HG03060 (cell line): ENCODE measurements around the gene VAV2.

ENCODE experiments used
- ATAC-seq: cut with Tn5 transposase; IDR thresholded peaks from one replicate; pipeline ENCODE4 v1.9.1; 2021; ENCODE audit warnings: low read depth, moderate number of reproducible peaks; ENCODE audit not compliant: unreplicated experiment

VAV2 gene

GRCh38 chr9:133739408-133740280 is 252.5 kb downstream of the VAV2 start:
- ATAC-seq: no peak

GRCh38 chr9:133738640-133739225 is 253.4 kb downstream of the VAV2 start:
- ATAC-seq: no peak

- no peak for ATAC-seq
Observed at GRCh38 chr9:133737774-133738639, 254.1 kb downstream of the VAV2 start, which contains the start of gene SARDH. Gene SARDH (minus strand): TSS chr9:133738352. CDS start chr9:133734173, 4,179 bp downstream.

GRCh38 chr9:133737071-133737773 is 254.9 kb downstream of the VAV2 start:
- ATAC-seq: no peak

GRCh38 chr9:133735931-133736330 is 256.2 kb downstream of the VAV2 start:
- no peak for ATAC-seq

GRCh38 chr9:133735415-133735775 is 256.7 kb downstream of the VAV2 start:
- no peak for ATAC-seq

GRCh38 chr9:133734590-133735414 is 257.3 kb downstream of the VAV2 start:
- no peak for ATAC-seq

- no peak for ATAC-seq
Observed at GRCh38 chr9:133733796-133734533, 258.2 kb downstream of the VAV2 start.

- no peak for ATAC-seq
Observed at GRCh38 chr9:133733421-133733795, 258.7 kb downstream of the VAV2 start.

GRCh38 chr9:133732639-133733408 is 259.3 kb downstream of the VAV2 start:
- no peak for ATAC-seq

- no peak for ATAC-seq
Observed at GRCh38 chr9:133731876-133732638, 260.1 kb downstream of the VAV2 start.

- no peak for ATAC-seq
Observed at GRCh38 chr9:133730994-133731715, 261.0 kb downstream of the VAV2 start.

- no peak for ATAC-seq
Observed at GRCh38 chr9:133729617-133730281, 262.4 kb downstream of the VAV2 start.

GRCh38 chr9:133728856-133729616 is 263.1 kb downstream of the VAV2 start:
- ATAC-seq: no peak

GRCh38 chr9:133727876-133728441 is 264.2 kb downstream of the VAV2 start:
- ATAC-seq: no peak
